OCI-LY1 (cell line): ENCODE measurements around the gene ZNF668.

ENCODE experiments used
- H2AFZ ChIP-seq: fragments of 200-600 bp; sonication (generic), shearing (Covaris generic); 2 replicates; pipeline ENCODE4 v1.6.0; 2014; ENCODE audit warnings: antibody characterized with exemption, mild to moderate bottlenecking, low read length
- H3F3A ChIP-seq: fragments of 200-600 bp; sonication (generic), shearing (Covaris generic); 2 replicates; pipeline ENCODE4 v1.6.0; 2014; ENCODE audit warnings: mild to moderate bottlenecking, antibody characterized with exemption, low read length, moderate library complexity; ENCODE audit not compliant: insufficient read depth
- H3K27ac ChIP-seq: fragments of 200-600 bp; sonication (generic); 2 replicates; pipeline ENCODE4 v1.5.1; 2014; ENCODE audit warnings: low read length, mixed run types, mild to moderate bottlenecking, low read depth; ENCODE audit not compliant: poor library complexity, severe bottlenecking
- H3K27me3 ChIP-seq: fragments of 200-600 bp; sonication (generic); 2 replicates; pipeline ENCODE4 v1.6.0; 2014; ENCODE audit warnings: antibody characterized with exemption, mild to moderate bottlenecking, low read length, moderate library complexity; ENCODE audit not compliant: insufficient read depth
- H3K36me3 ChIP-seq: fragments of 200-600 bp; sonication (generic); 2 replicates; pipeline ENCODE4 v1.6.1; 2014; ENCODE audit warnings: mild to moderate bottlenecking, antibody characterized with exemption, low read length, moderate library complexity, mixed read lengths; ENCODE audit not compliant: insufficient read depth
- H3K4me1 ChIP-seq: fragments of 200-600 bp; sonication (generic); 2 replicates; pipeline ENCODE4 v1.5.1; 2014; ENCODE audit warnings: mild to moderate bottlenecking, low read length, moderate library complexity; ENCODE audit not compliant: insufficient read depth, severe bottlenecking
- H3K4me2 ChIP-seq: fragments of 200-600 bp; sonication (generic), shearing (Covaris generic); 2 replicates; pipeline ENCODE4 v1.6.1; 2014; ENCODE audit warnings: low read length
- H3K4me3 ChIP-seq: fragments of 200-600 bp; sonication (generic); 2 replicates; pipeline ENCODE4 v1.5.1; 2014; ENCODE audit warnings: low read length, low read depth, mild to moderate bottlenecking, mixed read lengths; ENCODE audit not compliant: poor library complexity, severe bottlenecking
- H3K79me2 ChIP-seq: fragments of 200-600 bp; shearing (Covaris generic); 2 replicates; pipeline ENCODE4 v1.6.1; 2016; ENCODE audit warnings: mixed run types, low read length, mixed read lengths; ENCODE audit not compliant: insufficient read depth
- H3K9ac ChIP-seq: fragments of 200-600 bp; sonication (generic), shearing (Covaris generic); 2 replicates; pipeline ENCODE4 v1.6.1; 2014; ENCODE audit warnings: mild to moderate bottlenecking, low read length, mixed read lengths
- H3K9me2 ChIP-seq: fragments of 200-600 bp; sonication (generic), shearing (Covaris generic); 2 replicates; pipeline ENCODE4 v1.6.1; 2014; ENCODE audit warnings: low read depth, mild to moderate bottlenecking, low read length, mixed read lengths
- H3K9me3 ChIP-seq: fragments of 200-600 bp; shearing (Covaris generic); 2 replicates; pipeline ENCODE4 v1.6.1; 2014; ENCODE audit warnings: low read length, mixed read lengths
- H4K20me1 ChIP-seq: fragments of 200-600 bp; sonication (generic), shearing (Covaris generic); 2 replicates; pipeline ENCODE4 v1.6.0; 2016; ENCODE audit warnings: mild to moderate bottlenecking, low read length; ENCODE audit not compliant: insufficient read depth
- EZH2 ChIP-seq: fragments of 200-600 bp; sonication (generic), shearing (Covaris generic); IDR thresholded peaks from 2 replicates; pipeline ENCODE4 v1.8.0; 2017; ENCODE audit warnings: borderline replicate concordance, mixed run types, mild to moderate bottlenecking, antibody characterized with exemption, low read length, moderate library complexity, mixed read lengths
- TF ChIP-seq, protein P1 (sequence below): fragments of 200-600 bp; sonication (generic), shearing (Covaris generic); IDR thresholded peaks from 2 replicates; pipeline ENCODE4 v1.5.1; 2017; ENCODE audit warnings: mild to moderate bottlenecking, antibody characterized with exemption, low read length, moderate library complexity, mixed read lengths

Gene ZNF668

DNA sequence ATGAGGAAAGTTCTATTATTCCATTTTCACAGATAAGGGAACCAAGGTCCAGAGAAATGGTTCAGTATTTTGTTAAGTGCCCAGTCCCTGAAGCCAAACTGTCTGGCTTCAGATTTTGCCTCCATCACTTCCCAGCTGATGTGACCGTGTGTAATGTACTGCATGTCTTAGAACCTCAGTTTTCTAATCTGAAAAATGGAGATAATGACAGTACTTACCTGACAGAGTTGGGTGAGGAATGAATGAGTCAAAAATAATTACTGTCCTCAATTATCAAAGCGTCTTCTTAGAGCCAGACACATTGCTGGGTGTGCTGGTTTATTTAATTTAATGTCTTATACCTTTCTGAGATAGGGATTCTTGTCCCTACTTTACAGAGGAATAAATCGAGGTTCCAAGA, 6.7 kb downstream of the ZNF668 start:
- Histone ChIP-seq H3K27me3 (no peaks in the 10 kb centered on the region), H3K27ac (no peak overlapping the region), H4K20me1 (no peaks in the 10 kb centered on the region), H3K36me3 (no peaks in the 10 kb centered on the region; the same call in 1 of the 2 replicates), H3F3A (no peaks in the 10 kb centered on the region), H2AFZ (no peak overlapping the region), H3K79me2 (peaks cover 22% of the 10 kb centered on the region), H3K9me3 (no peaks in the 10 kb centered on the region), H3K9me2 (no peaks in the 10 kb centered on the region), H3K4me2 (no peak overlapping the region), H3K9ac (no peak overlapping the region), H3K4me1 (peaks cover 11% of the 10 kb centered on the region), H3K4me3 (no peak overlapping the region)
- TF ChIP-seq EZH2, result no peak
- TF ChIP-seq, protein P1, sequence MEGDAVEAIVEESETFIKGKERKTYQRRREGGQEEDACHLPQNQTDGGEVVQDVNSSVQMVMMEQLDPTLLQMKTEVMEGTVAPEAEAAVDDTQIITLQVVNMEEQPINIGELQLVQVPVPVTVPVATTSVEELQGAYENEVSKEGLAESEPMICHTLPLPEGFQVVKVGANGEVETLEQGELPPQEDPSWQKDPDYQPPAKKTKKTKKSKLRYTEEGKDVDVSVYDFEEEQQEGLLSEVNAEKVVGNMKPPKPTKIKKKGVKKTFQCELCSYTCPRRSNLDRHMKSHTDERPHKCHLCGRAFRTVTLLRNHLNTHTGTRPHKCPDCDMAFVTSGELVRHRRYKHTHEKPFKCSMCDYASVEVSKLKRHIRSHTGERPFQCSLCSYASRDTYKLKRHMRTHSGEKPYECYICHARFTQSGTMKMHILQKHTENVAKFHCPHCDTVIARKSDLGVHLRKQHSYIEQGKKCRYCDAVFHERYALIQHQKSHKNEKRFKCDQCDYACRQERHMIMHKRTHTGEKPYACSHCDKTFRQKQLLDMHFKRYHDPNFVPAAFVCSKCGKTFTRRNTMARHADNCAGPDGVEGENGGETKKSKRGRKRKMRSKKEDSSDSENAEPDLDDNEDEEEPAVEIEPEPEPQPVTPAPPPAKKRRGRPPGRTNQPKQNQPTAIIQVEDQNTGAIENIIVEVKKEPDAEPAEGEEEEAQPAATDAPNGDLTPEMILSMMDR, result no peak

DNA sequence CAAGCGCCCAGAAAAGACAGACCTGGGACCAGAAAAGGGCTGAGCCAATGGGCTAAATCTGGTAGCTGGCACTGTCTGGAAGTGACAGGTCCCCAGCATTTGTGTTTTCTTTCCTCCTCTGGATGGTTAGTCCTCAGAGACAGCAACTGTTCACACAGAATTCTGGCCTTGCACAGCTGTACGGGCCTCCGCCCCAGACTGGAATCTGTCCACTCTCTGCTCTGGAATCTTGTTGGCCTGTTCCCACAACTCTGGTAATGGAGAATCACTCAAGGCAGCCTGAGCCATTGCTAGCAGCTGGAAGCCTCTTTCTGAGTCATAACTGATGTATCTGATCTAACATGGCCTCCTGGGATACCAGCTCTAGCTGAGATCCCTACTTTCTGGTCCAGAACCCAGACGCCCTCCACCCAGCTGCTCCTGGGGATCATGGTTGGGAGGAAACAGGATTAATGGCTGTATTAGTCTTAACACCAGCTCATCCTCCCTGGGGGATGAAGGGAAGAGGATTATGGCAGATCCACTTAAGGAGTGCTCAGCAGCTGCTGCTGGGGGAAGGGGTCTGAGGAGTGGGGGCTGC, 9.1 kb downstream of the ZNF668 start:
- Histone ChIP-seq H4K20me1 (no peaks in the 10 kb centered on the region), H3K9me2 (no peaks in the 10 kb centered on the region), H3K36me3 (peaks cover 24% of the 10 kb centered on the region), H3K9me3 (no peaks in the 10 kb centered on the region), H3K9ac (no peak overlapping the region), H2AFZ (no peak overlapping the region), H3K27ac (no peak overlapping the region), H3K4me2 (no peak overlapping the region), H3F3A (no peaks in the 10 kb centered on the region), H3K79me2 (peaks cover 9% of the 10 kb centered on the region; the same call in 1 of the 2 replicates), H3K27me3 (no peaks in the 10 kb centered on the region), H3K4me3 (no peak overlapping the region), H3K4me1 (no peaks in the 10 kb centered on the region)
- TF ChIP-seq, protein P1, result no peak
- TF ChIP-seq EZH2, result no peak

DNA sequence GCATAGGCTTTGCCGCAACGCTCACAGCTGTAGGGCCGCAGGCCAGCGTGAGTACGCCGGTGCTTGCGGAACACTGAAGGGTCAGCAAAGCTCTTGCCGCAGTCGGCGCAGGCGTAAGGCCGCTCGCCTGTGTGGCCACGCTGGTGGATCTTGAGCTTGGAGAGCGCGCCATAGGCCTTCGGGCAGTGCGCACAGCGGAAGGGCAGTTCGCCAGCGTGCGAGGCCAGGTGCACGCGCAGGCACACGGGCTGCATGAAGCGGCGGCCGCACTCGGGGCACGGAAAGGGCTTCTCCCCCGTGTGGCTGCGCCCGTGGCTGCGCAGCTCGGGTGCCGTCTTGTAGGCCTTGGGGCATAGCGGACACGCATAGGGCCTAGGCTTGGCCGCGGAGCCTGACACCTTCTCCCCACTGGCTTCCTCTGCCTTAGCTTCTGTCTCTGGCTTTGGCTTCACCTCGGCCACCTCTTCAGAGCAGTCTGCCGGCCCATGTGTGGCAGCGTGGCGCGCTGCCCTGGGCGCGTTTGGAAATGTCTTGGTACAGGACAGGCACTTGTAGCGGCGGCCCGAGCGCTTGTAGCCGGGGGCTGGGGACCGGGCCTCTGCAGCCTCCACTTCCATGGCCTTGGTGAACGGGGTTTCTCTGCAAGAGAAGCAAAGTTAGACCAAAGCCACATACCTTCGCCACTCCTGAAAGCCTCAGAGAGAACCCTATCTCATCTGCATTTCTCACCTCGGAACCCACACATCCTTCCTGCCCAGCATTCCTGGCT, 10.0 kb downstream of the ZNF668 start:
- no peaks in the 10 kb centered on the region for H3F3A ChIP-seq
- H3K27ac ChIP-seq, result no peak overlapping the region
- H3K4me1 ChIP-seq, result no peaks in the 10 kb centered on the region
- no peaks in the 10 kb centered on the region for H3K9me3 ChIP-seq
- H3K4me2 ChIP-seq, result no peak overlapping the region
- TF ChIP-seq, protein P1, result no peak
- no peak for TF ChIP-seq EZH2
- H3K9ac ChIP-seq, result no peak overlapping the region
- H3K9me2 ChIP-seq, result no peaks in the 10 kb centered on the region
- H3K4me3 ChIP-seq, result no peak overlapping the region
- 0 out of 2 replicates have a peak, but pooled peaks cover 6% of the 10 kb centered on the region for H3K79me2 ChIP-seq
- H4K20me1 ChIP-seq, result no peaks in the 10 kb centered on the region
- H3K27me3 ChIP-seq, result no peaks in the 10 kb centered on the region
- no peak overlapping the region for H2AFZ ChIP-seq
- H3K36me3 ChIP-seq, result peaks cover 28% of the 10 kb centered on the region
